Mucosa of descending colon (tissue), 3 donors: ENCODE results near the gene CNTN2. TPM values are rescaled to one million over a fixed set of nuclear protein-coding genes. Genes with fewer than 3 reads are reported as not detected.

Experiments used
- ATAC-seq: fragments of 200-7000 bp; cut with Tn5 transposase; one replicate; pipeline ENCODE4 v1.9.1; 2020; ENCODE audit warnings: mild to moderate bottlenecking, moderate library complexity
- DNase-seq, 3 donors: peaks; one replicate each; pipeline ENCODE4 v3.0.0-alpha.2; 2020
- H3K36me3 ChIP-seq: fragments of 200-600 bp; one replicate; pipeline ENCODE4 v1.8.0; 2021; ENCODE audit warnings: low read depth, mild to moderate bottlenecking
- H3K4me1 ChIP-seq: fragments of 200-600 bp; one replicate; pipeline ENCODE4 v1.8.0; 2021; ENCODE audit warnings: low read depth, mild to moderate bottlenecking
- H3K4me3 ChIP-seq: fragments of 200-600 bp; one replicate; pipeline ENCODE4 v1.8.0; 2021; ENCODE audit warnings: mild to moderate bottlenecking
- H3K9me3 ChIP-seq: fragments of 200-600 bp; one replicate; pipeline ENCODE4 v1.8.0; 2021; ENCODE audit warnings: mild to moderate bottlenecking
- CTCF ChIP-seq: fragments of 200-600 bp; IDR thresholded peaks from one replicate; pipeline ENCODE4 v1.8.0; 2022; ENCODE audit warnings: antibody characterized with exemption, mild to moderate bottlenecking
- intact Hi-C, 2 donors: fragments of 100-400 bp; cut with DNase I in 1 of 2; cut with micrococcal nuclease in 1 of 2; formaldehyde crosslinking; loops; one replicate each; pipeline versions ENCODE4 v1.11.0 to v1.11.1; 2022; cut with DNase I, micrococcal nuclease
- total RNA-seq, 3 donors: library from RNA; stranded (reverse); fragmentation: NEBNext Ultra II Directional in 2 of 3; extraction: Animal tissue kit (Norgen Biotek cat#: 25700) in 2 of 3; gene quantifications; one replicate each; pipeline versions ENCODE4 v1.2.1 to v1.2.4, GENCODE V29; 2021 to 2023
- donor health status: DM: no; HTN: no; CAD: no; lungs with moderate emphysema.
- donor health status: DM: no; HTN: no; CAD: no.
- donor health status: DM: no; HTN: yes; CAD: no.

The CNTN2 gene
- total RNA-seq, 3 donors from 2014 or later: 0.43 to 6.8 (median 0.51) TPM

GRCh38 chr1:205024679-205025078, 18.3 kb upstream of the CNTN2 start:
- intact Hi-C loops: no loop called here
- ATAC-seq: no peak

DNA sequence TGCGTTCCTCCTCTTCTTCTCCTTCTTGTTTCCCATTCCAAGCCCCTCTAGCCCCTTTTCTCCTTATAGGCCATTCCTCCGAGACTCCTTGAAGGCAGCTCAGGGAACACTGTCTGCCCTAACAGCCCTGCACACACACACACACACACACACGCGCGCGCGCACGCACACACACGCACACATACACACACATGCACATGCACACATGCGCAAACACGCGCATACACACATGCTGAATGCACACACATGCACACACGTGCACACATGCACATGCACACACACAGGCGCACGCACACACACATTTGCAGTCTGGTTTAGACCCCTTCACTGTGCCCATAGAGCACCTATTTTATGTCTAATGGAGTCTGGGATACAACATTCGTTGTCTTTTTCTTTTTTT, 17.8 kb upstream of the CNTN2 start:
- Histone ChIP-seq H3K9me3 (no peaks in the 10 kb centered on the region), H3K4me3 (no peak overlapping the region), H3K4me1 (no peaks in the 10 kb centered on the region), H3K36me3 (no peaks in the 10 kb centered on the region)
- ATAC-seq (no peak), DNase-seq (no peak)
- intact Hi-C loops: no loop called here
- TF ChIP-seq CTCF: no peak

More at GRCh38 chr1:205024679-205025078, 18.3 kb upstream of the CNTN2 start:
- DNase-seq: no peak
- Histone ChIP-seq H3K36me3 (no peaks in the 10 kb centered on the region), H3K4me1 (no peaks in the 10 kb centered on the region), H3K4me3 (no peak overlapping the region), H3K9me3 (no peaks in the 10 kb centered on the region)
- TF ChIP-seq CTCF: no peak

DNA sequence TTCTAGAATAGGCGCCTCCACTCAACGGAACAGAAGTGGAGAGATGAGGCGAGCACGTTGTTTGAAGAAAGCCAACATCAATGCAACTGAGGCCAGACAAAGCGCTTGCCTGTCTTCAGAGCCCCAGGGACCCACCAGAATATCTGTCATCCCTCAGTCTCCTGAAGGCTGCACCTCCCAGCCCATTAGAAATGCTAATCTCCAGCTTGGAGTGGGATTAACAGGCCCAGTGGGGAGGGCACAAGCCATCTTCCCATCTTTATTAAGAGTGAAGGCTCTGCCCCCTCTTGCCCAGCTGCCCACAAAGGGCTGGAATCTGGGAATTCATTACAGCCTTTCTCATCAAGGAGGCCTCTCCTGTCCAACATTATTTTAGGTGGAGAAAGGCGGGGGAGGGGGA, 16.8 kb upstream of the CNTN2 start:
- no peaks in the 10 kb centered on the region for H3K36me3 ChIP-seq
- H3K4me3 ChIP-seq: no peak overlapping the region
- intact Hi-C loops: no loop called here
- ATAC-seq (no peak), DNase-seq (no peak)
- no peaks in the 10 kb centered on the region for H3K4me1 ChIP-seq
- TF ChIP-seq CTCF: no peak
- H3K9me3 ChIP-seq: no peaks in the 10 kb centered on the region

DNA sequence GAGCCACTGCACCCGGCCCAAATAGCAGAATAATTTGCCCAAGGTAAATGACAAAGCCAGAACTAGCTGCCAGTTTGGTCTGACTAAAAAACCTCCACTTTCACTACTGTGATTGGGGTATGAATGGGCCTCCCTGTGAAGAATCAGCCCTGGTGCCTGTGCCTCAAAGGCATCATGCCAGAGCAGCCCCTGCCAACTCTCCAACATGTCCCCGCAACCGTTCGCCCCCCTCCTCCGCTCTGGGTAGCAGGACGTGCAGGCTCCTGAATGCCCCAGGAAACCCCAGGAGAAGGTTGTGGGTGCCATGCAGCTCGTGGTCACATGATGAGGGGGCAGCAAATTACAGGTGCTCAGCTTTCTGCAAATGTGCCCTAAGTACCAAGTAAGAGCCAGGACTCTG, 14.6 kb upstream of the CNTN2 start:
- ATAC-seq (no peak), DNase-seq (no peak)
- H3K4me3 ChIP-seq: no peak overlapping the region
- H3K9me3 ChIP-seq: no peaks in the 10 kb centered on the region
- no peak for TF ChIP-seq CTCF
- H3K4me1 ChIP-seq: no peaks in the 10 kb centered on the region
- intact Hi-C loops: no loop called here
- H3K36me3 ChIP-seq: no peaks in the 10 kb centered on the region

DNA sequence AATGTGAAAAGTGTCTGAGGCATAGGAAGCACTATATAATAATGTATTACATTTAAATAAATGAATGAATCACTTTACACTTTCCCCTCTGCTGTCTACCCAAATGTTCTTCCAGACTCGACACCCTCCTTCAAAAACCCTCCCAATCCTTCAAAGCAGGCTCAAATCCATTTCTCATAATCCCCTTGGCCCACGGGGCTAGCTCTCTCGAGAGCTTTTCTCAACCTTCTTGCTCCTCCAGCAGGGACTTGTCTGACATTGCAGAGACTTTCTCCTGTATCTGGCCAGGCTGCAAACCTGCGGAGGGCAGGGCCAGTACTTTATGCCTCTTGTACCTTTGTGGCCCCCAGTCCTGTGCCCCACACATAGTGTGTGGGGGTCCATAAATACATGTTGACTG, 14.1 kb upstream of the CNTN2 start:
- DNase-seq (no peak), ATAC-seq (no peak)
- intact Hi-C loops: no loop called here
- Histone ChIP-seq H3K9me3 (no peaks in the 10 kb centered on the region), H3K36me3 (no peaks in the 10 kb centered on the region), H3K4me1 (no peaks in the 10 kb centered on the region), H3K4me3 (no peak overlapping the region)
- no peak for TF ChIP-seq CTCF

GRCh38 chr1:205030241-205030640, 12.8 kb upstream of the CNTN2 start:
- DNase-seq: no peak
- no peak for ATAC-seq
- no peaks in the 10 kb centered on the region for H3K36me3 ChIP-seq
- no peak for TF ChIP-seq CTCF
- intact Hi-C loops: no loop called here
- no peaks in the 10 kb centered on the region for H3K9me3 ChIP-seq
- no peaks in the 10 kb centered on the region for H3K4me1 ChIP-seq
- no peak overlapping the region for H3K4me3 ChIP-seq
